Fibroblast of lung (primary cell): ENCODE data around the gene LDLRAD1.

ENCODE experiments used
- EZH2 ChIP-seq: IDR thresholded peaks from 2 replicates; pipeline ENCODE4 v1.5.1; 2012; ENCODE audit warnings: low read length, control low read depth, mild to moderate bottlenecking; ENCODE audit errors: missing control alignments
- TF ChIP-seq, protein P1 (sequence below), 2 donors: IDR thresholded peaks in 1 of 2; conservative IDR thresholded peaks in 1 of 2; 1 replicate in 1 of 2; 2 replicates in 1 of 2; pipeline ENCODE4 v1.5.1; 2011 to 2012; ENCODE audit warnings: low read length in 2 of 2, control low read depth in 1 of 2, inconsistent platforms in 1 of 2, low read depth in 1 of 2, mild to moderate bottlenecking in 1 of 2

DNA sequence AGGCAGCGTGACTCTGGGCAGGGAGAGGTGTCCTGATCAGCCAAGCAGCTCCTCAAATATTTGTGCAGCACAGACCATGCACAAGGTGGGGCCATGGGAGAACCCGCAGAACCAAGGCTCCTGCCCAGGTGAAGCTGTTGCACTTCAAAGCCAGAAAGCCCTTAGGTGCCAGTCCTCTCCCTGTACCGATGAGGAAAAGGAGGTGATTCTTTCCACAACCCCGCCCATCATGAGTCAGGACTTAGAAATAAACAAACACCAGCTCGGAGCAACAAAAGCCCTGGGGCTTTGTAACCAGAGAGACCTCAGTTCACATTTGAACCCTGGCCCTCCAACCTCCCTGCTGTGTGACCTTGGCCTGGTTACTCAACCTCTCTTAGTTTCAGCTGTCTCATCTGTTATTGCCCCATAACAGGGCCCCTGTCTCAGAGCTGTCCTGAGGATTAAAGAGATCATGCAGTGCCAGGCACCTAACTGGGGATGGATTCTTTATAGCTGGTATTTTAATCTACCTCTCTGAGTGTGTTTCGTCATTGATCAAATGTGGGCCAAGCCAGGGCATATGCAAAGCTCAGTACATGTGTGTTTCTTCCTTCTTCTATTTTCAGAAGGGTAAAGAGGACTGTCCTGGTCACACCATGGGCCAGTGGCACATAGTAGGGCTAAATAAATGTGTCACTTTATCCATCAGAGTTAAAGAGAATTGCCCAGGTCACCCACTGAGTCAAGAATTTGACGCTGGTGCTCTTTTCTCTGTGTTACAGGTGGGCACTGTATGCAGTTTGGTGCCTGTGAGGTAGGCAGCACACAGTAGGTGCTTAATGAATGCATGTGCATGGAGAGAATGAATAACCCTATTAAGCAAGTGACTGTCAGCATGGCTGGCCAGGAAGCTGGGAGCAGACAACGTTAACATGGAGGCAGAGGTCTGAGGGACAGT, 1.4 kb downstream of the LDLRAD1 start:
- TF ChIP-seq, protein P1, sequence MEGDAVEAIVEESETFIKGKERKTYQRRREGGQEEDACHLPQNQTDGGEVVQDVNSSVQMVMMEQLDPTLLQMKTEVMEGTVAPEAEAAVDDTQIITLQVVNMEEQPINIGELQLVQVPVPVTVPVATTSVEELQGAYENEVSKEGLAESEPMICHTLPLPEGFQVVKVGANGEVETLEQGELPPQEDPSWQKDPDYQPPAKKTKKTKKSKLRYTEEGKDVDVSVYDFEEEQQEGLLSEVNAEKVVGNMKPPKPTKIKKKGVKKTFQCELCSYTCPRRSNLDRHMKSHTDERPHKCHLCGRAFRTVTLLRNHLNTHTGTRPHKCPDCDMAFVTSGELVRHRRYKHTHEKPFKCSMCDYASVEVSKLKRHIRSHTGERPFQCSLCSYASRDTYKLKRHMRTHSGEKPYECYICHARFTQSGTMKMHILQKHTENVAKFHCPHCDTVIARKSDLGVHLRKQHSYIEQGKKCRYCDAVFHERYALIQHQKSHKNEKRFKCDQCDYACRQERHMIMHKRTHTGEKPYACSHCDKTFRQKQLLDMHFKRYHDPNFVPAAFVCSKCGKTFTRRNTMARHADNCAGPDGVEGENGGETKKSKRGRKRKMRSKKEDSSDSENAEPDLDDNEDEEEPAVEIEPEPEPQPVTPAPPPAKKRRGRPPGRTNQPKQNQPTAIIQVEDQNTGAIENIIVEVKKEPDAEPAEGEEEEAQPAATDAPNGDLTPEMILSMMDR (conservative IDR thresholded peaks at IDR 0.05 in 1 of 2, IDR thresholded peaks at IDR 0.05 in 1 of 2; ENCODE audit: low read depth in 1 of 2, low read length in 2 of 2) = no peak
- no peak for TF ChIP-seq EZH2
